ENCODE measurements around the gene SLC9A9. TPM values are rescaled to one million over a fixed set of nuclear protein-coding genes. Genes with fewer than 3 reads are reported as not detected.

The SLC9A9 gene
- polyA plus RNA-seq, 3 donors: 1.0 to 9.0 (median 8.8) TPM

- no peak overlapping the region for H3K27ac ChIP-seq (ENCODE audit: low read depth, low read length)
- WGBS, 3 donors: 46 to 63% (median 61%) methylated on average over 3 of the region's 3 CpGs
Observed at GRCh38 chr3:143478115-143478693, 370.1 kb downstream of the SLC9A9 start.

GRCh38 chr3:143476965-143477640 lies 371.2 kb downstream of the SLC9A9 start:
- no peak overlapping the region for H3K27ac ChIP-seq (ENCODE audit: low read depth, low read length)
- 80 to 92% (median 85%) methylated on average over 7 of the region's 7 CpGs for WGBS, 3 donors

- 63 to 84% (median 77%) methylated on average over 3 of the region's 3 CpGs for WGBS, 3 donors
- H3K27ac ChIP-seq (ENCODE audit: low read depth, low read length): no peak overlapping the region
Observed at GRCh38 chr3:143475981-143476380, 372.3 kb downstream of the SLC9A9 start.

GRCh38 chr3:143472731-143473523 lies 375.3 kb downstream of the SLC9A9 start:
- H3K27ac ChIP-seq (ENCODE audit: low read depth, low read length): no peak overlapping the region
- WGBS, 3 donors: 84 to 93% (median 92%) methylated on average over 7 of the region's 7 CpGs

GRCh38 chr3:143471705-143472104 lies 376.6 kb downstream of the SLC9A9 start:
- 40 to 67% (median 58%) methylated on average over 2 of the region's 2 CpGs for WGBS, 3 donors
- no peak overlapping the region for H3K27ac ChIP-seq (ENCODE audit: low read depth, low read length)

GRCh38 chr3:143469159-143469558 lies 379.1 kb downstream of the SLC9A9 start:
- WGBS, 3 donors: 64 to 80% (median 70%) methylated on average over 5 of the region's 5 CpGs
- no peak overlapping the region for H3K27ac ChIP-seq (ENCODE audit: low read depth, low read length)

- H3K27ac ChIP-seq (ENCODE audit: low read depth, low read length): no peak overlapping the region
- 85 to 96% (median 93%) methylated on average over 1 of the region's 1 CpG for WGBS, 3 donors
Observed at GRCh38 chr3:143465666-143466065, 382.6 kb downstream of the SLC9A9 start.

GRCh38 chr3:143464850-143465249 lies 383.4 kb downstream of the SLC9A9 start:
- H3K27ac ChIP-seq (ENCODE audit: low read depth, low read length): no peak overlapping the region
- 62 to 78% (median 68%) methylated on average over 2 of the region's 2 CpGs for WGBS, 3 donors

GRCh38 chr3:143455480-143455879 lies 392.8 kb downstream of the SLC9A9 start:
- no peak overlapping the region for H3K27ac ChIP-seq (ENCODE audit: low read depth, low read length)

GRCh38 chr3:143450632-143451031 lies 397.6 kb downstream of the SLC9A9 start:
- WGBS, 3 donors: 78 to 96% (median 81%) methylated on average over 1 of the region's 1 CpG
- H3K27ac ChIP-seq (ENCODE audit: low read depth, low read length): no peak overlapping the region

GRCh38 chr3:143447491-143447890 lies 400.8 kb downstream of the SLC9A9 start:
- no peak overlapping the region for H3K27ac ChIP-seq (ENCODE audit: low read depth, low read length)
- WGBS, 3 donors: 81 to 89% (median 85%) methylated on average over 5 of the region's 5 CpGs

GRCh38 chr3:143445118-143445517 lies 403.1 kb downstream of the SLC9A9 start:
- 88 to 99% (median 91%) methylated on average over 2 of the region's 2 CpGs for WGBS, 3 donors
- H3K27ac ChIP-seq (ENCODE audit: low read depth, low read length): no peak overlapping the region

- H3K27ac ChIP-seq (ENCODE audit: low read depth, low read length): no peak overlapping the region
- WGBS, 3 donors: 27 to 50% (median 28%) methylated on average over 6 of the region's 6 CpGs
Observed at GRCh38 chr3:143443851-143444331, 404.4 kb downstream of the SLC9A9 start.

- WGBS, 3 donors: 77 to 85% (median 82%) methylated on average over 3 of the region's 3 CpGs
- no peak overlapping the region for H3K27ac ChIP-seq (ENCODE audit: low read depth, low read length)
Observed at GRCh38 chr3:143442814-143443447, 405.3 kb downstream of the SLC9A9 start.

- H3K27ac ChIP-seq (ENCODE audit: low read depth, low read length): no peak overlapping the region
- WGBS, 3 donors: 81 to 100% (median 91%) methylated on average over 1 of the region's 1 CpG
Observed at GRCh38 chr3:143441516-143442171, 406.6 kb downstream of the SLC9A9 start.

- no peak overlapping the region for H3K27ac ChIP-seq (ENCODE audit: low read depth, low read length)
- 67 to 81% (median 75%) methylated on average over 1 of the region's 1 CpG for WGBS, 3 donors
Observed at GRCh38 chr3:143439817-143440216, 408.5 kb downstream of the SLC9A9 start.

- no peak overlapping the region for H3K27ac ChIP-seq (ENCODE audit: low read depth, low read length)
- 83 to 94% (median 93%) methylated on average over 10 of the region's 10 CpGs for WGBS, 3 donors
Observed at GRCh38 chr3:143437405-143437804, 410.9 kb downstream of the SLC9A9 start.

GRCh38 chr3:143436231-143436930 lies 411.9 kb downstream of the SLC9A9 start:
- WGBS, 3 donors: 85 to 87% (median 86%) methylated on average over 5 of the region's 5 CpGs

More at GRCh38 chr3:143436231-143436930, 411.9 kb downstream of the SLC9A9 start:
- no peak overlapping the region for H3K27ac ChIP-seq (ENCODE audit: low read depth, low read length)

Measured in adipose tissue (tissue), 3 donors.